Osteoblast (primary cell): ENCODE results near the gene KCND3. TPM values are rescaled to one million over a fixed set of nuclear protein-coding genes. Genes with fewer than 3 reads are reported as not detected.

Experiments
- DNase-seq: peaks from one replicate; pipeline ENCODE4 v3.0.0; 2011; ENCODE audit warnings: low spot score, mixed read lengths; ENCODE audit not compliant: insufficient read length; ENCODE audit errors: missing footprints
- H2AFZ ChIP-seq: 2 replicates; pipeline ENCODE4 v1.6.0; 2011; ENCODE audit warnings: mild to moderate bottlenecking, low read length
- H3K27ac ChIP-seq: 2 replicates; pipeline ENCODE4 v1.5.1; 2011; ENCODE audit warnings: mild to moderate bottlenecking, low read depth, low read length, moderate library complexity
- H3K27me3 ChIP-seq: 2 replicates; pipeline ENCODE4 v1.6.0; 2012; ENCODE audit warnings: mild to moderate bottlenecking, control low read depth, inconsistent platforms, low read length, moderate library complexity; ENCODE audit not compliant: insufficient read depth
- H3K36me3 ChIP-seq: 2 replicates; pipeline ENCODE4 v1.5.1; 2011; ENCODE audit warnings: mild to moderate bottlenecking, low read length, control low read depth, moderate library complexity; ENCODE audit not compliant: insufficient read depth
- H3K4me1 ChIP-seq: 2 replicates; pipeline ENCODE4 v1.5.1; 2011; ENCODE audit warnings: mild to moderate bottlenecking, low read length, control low read depth, moderate library complexity; ENCODE audit not compliant: insufficient read depth
- H3K4me2 ChIP-seq: 2 replicates; pipeline ENCODE4 v1.6.0; 2011; ENCODE audit warnings: mild to moderate bottlenecking, low read length; ENCODE audit not compliant: insufficient read depth
- H3K4me3 ChIP-seq: fragments of 200-600 bp; sonication (generic); 3 replicates; pipeline ENCODE4 v1.5.1; 2012; ENCODE audit warnings: mild to moderate bottlenecking, low read length, inconsistent platforms; ENCODE audit not compliant: insufficient read depth
- H3K79me2 ChIP-seq: 2 replicates; pipeline ENCODE4 v1.6.0; 2012; ENCODE audit warnings: mild to moderate bottlenecking, low read length, control low read depth, inconsistent platforms; ENCODE audit not compliant: insufficient read depth
- H3K9me3 ChIP-seq: 2 replicates; pipeline ENCODE4 v1.5.1; 2011; ENCODE audit warnings: low read depth, low read length, control low read depth
- H4K20me1 ChIP-seq: 2 replicates; pipeline ENCODE4 v1.6.0; 2012; ENCODE audit warnings: mild to moderate bottlenecking, low read length, control low read depth; ENCODE audit not compliant: insufficient read depth
- CTCF ChIP-seq: IDR thresholded peaks from 2 replicates; pipeline ENCODE4 v1.5.1; 2011; ENCODE audit warnings: mild to moderate bottlenecking, low read depth, low read length, moderate library complexity; ENCODE audit errors: extremely low read depth
- total RNA-seq: library from RNA; depleted of rRNA; stranded (reverse); fragments of >200 nt; gene quantifications from 2 replicates; pipeline ENCODE4 v1.2.3, GENCODE V29; 2012

Gene KCND3
- total RNA-seq, 1 donor = 3.6 TPM

- H3K4me2 ChIP-seq = no peak overlapping the region
- no peaks in the 10 kb centered on the region for H4K20me1 ChIP-seq
- no peaks in the 10 kb centered on the region for H3K36me3 ChIP-seq
- H3K4me1 ChIP-seq = no peaks in the 10 kb centered on the region
- no peak overlapping the region for H3K27ac ChIP-seq
- no peaks in the 10 kb centered on the region for H3K9me3 ChIP-seq
- H3K4me3 ChIP-seq = no peak overlapping the region
- TF ChIP-seq CTCF = no peak
- DNase-seq = no peak
- no peaks in the 10 kb centered on the region for H3K27me3 ChIP-seq
- no peak overlapping the region for H2AFZ ChIP-seq
- H3K79me2 ChIP-seq = no peaks in the 10 kb centered on the region
These were observed 85.5 kb downstream of the KCND3 start for GRCh38 chr1:111903871-111904449.

GRCh38 chr1:111903148-111903870, 86.2 kb downstream of the KCND3 start:
- TF ChIP-seq CTCF = no peak
- H3K4me3 ChIP-seq = no peak overlapping the region
- no peak for DNase-seq

GRCh38 chr1:111895469-111895868, 94.0 kb downstream of the KCND3 start:
- Histone ChIP-seq H3K27ac (no peak overlapping the region), H3K4me2 (no peak overlapping the region), H3K79me2 (no peaks in the 10 kb centered on the region), H2AFZ (no peak overlapping the region), H3K4me1 (peaks cover 4% of the 10 kb centered on the region), H4K20me1 (no peaks in the 10 kb centered on the region), H3K9me3 (no peaks in the 10 kb centered on the region), H3K36me3 (no peaks in the 10 kb centered on the region), H3K4me3 (no peak overlapping the region), H3K27me3 (no peaks in the 10 kb centered on the region)
- no peak for DNase-seq
- TF ChIP-seq CTCF = no peak

More at GRCh38 chr1:111903148-111903870, 86.2 kb downstream of the KCND3 start:
- Histone ChIP-seq H3K79me2 (no peaks in the 10 kb centered on the region), H3K27ac (no peak overlapping the region), H4K20me1 (no peaks in the 10 kb centered on the region), H3K9me3 (no peaks in the 10 kb centered on the region), H3K4me2 (no peak overlapping the region), H3K27me3 (no peaks in the 10 kb centered on the region), H3K36me3 (no peaks in the 10 kb centered on the region), H2AFZ (no peak overlapping the region), H3K4me1 (no peaks in the 10 kb centered on the region)

GRCh38 chr1:111895017-111895416, 94.5 kb downstream of the KCND3 start:
- Histone ChIP-seq H3K36me3 (no peaks in the 10 kb centered on the region), H3K4me3 (no peak overlapping the region), H3K4me1 (peaks cover 4% of the 10 kb centered on the region), H4K20me1 (no peaks in the 10 kb centered on the region), H3K4me2 (no peak overlapping the region), H3K79me2 (no peaks in the 10 kb centered on the region), H3K27ac (no peak overlapping the region), H3K27me3 (no peaks in the 10 kb centered on the region), H2AFZ (no peak overlapping the region), H3K9me3 (no peaks in the 10 kb centered on the region)
- no peak for DNase-seq
- no peak for TF ChIP-seq CTCF
